ENCODE measurements around the gene SPTBN1.

SPTBN1 gene

GRCh38 chr2:54610700-54611099 lies 154.6 kb downstream of the SPTBN1 start:
- DNase-seq (ENCODE audit: low read depth in 2 of 2), result no peak

GRCh38 chr2:54611830-54612545 lies 155.9 kb downstream of the SPTBN1 start:
- DNase-seq (ENCODE audit: low read depth in 2 of 2), result no peak

- DNase-seq (ENCODE audit: low read depth in 2 of 2), result no peak
Measured at GRCh38 chr2:54613386-54613785, 157.3 kb downstream of the SPTBN1 start.

GRCh38 chr2:54613794-54614257 lies 157.7 kb downstream of the SPTBN1 start:
- no peak for DNase-seq (ENCODE audit: low read depth in 2 of 2)

- DNase-seq (ENCODE audit: low read depth in 2 of 2), result no peak
Measured at GRCh38 chr2:54614819-54615218, 158.7 kb downstream of the SPTBN1 start.

- DNase-seq (ENCODE audit: low read depth in 2 of 2), result no peak
Measured at GRCh38 chr2:54615832-54616534, 159.9 kb downstream of the SPTBN1 start.

- no peak for DNase-seq (ENCODE audit: low read depth in 2 of 2)
Measured at GRCh38 chr2:54617409-54617808, 161.3 kb downstream of the SPTBN1 start.

- no peak for DNase-seq (ENCODE audit: low read depth in 2 of 2)
Measured at GRCh38 chr2:54618646-54619565, 162.8 kb downstream of the SPTBN1 start.

- DNase-seq (ENCODE audit: low read depth in 2 of 2), result no peak
Measured at GRCh38 chr2:54619660-54620231, 163.6 kb downstream of the SPTBN1 start.

- DNase-seq (ENCODE audit: low read depth in 2 of 2), result no peak
Measured at GRCh38 chr2:54620948-54621347, 164.8 kb downstream of the SPTBN1 start.

GRCh38 chr2:54624591-54625071 lies 168.5 kb downstream of the SPTBN1 start:
- no peak for DNase-seq (ENCODE audit: low read depth in 2 of 2)

GRCh38 chr2:54626131-54626530 lies 170.0 kb downstream of the SPTBN1 start:
- no peak for DNase-seq (ENCODE audit: low read depth in 2 of 2)

- no peak for DNase-seq (ENCODE audit: low read depth in 2 of 2)
Measured at GRCh38 chr2:54626884-54627283, 170.8 kb downstream of the SPTBN1 start.

- DNase-seq (ENCODE audit: low read depth in 2 of 2), result no peak
Measured at GRCh38 chr2:54627973-54628372, 171.8 kb downstream of the SPTBN1 start.

GRCh38 chr2:54628418-54628817 lies 172.3 kb downstream of the SPTBN1 start:
- no peak for DNase-seq (ENCODE audit: low read depth in 2 of 2)

GRCh38 chr2:54628957-54629356 lies 172.8 kb downstream of the SPTBN1 start:
- no peak for DNase-seq (ENCODE audit: low read depth in 2 of 2)

GRCh38 chr2:54629390-54629789 lies 173.3 kb downstream of the SPTBN1 start:
- DNase-seq (ENCODE audit: low read depth in 2 of 2), result no peak

- peak in 1 of 2 donors; percentile 26 for DNase-seq (ENCODE audit: low read depth in 2 of 2)
Measured at GRCh38 chr2:54629914-54630857, 174.1 kb downstream of the SPTBN1 start.

GRCh38 chr2:54630858-54631497 lies 174.9 kb downstream of the SPTBN1 start:
- DNase-seq (ENCODE audit: low read depth in 2 of 2), result no peak

GRCh38 chr2:54631755-54632154 lies 175.6 kb downstream of the SPTBN1 start:
- no peak for DNase-seq (ENCODE audit: low read depth in 2 of 2)
